K562 (cell line): ENCODE results near the gene YTHDC1.

ENCODE experiments used
- ADNP ChIP-seq: fragments of 200-800 bp; sonication (Bioruptor generic); IDR thresholded peaks from 2 replicates; pipeline ENCODE4 v1.6.1; 2016; ENCODE audit warnings: missing genetic modification characterization, missing compliant biosample characterization
- CTCF ChIP-seq, 3 experiments: IDR thresholded peaks in 2 of 3; conservative IDR thresholded peaks in 1 of 3; 2 replicates each; pipeline ENCODE4 v1.5.1; 2011 to 2012; ENCODE audit warnings: low read length in 3 of 3, mild to moderate bottlenecking in 3 of 3, control low read depth in 2 of 3, improper control_type of control experiment in 1 of 3, inconsistent platforms in 1 of 3, low read depth in 1 of 3, mixed read lengths in 1 of 3, moderate library complexity in 1 of 3; ENCODE audit not compliant: insufficient read depth in 2 of 3
- EGR1 ChIP-seq: fragments of 450-650 bp; conservative IDR thresholded peaks from 2 replicates; pipeline ENCODE4 v1.6.1; 2017; ENCODE audit warnings: mild to moderate bottlenecking
- ELF4 ChIP-seq: fragments of 450-650 bp; formaldehyde crosslinking; IDR thresholded peaks from 2 replicates; pipeline ENCODE4 v1.4.0; 2022; ENCODE audit warnings: missing genetic modification characterization
- GABPB1 ChIP-seq: sonication (generic); formaldehyde crosslinking; IDR thresholded peaks from 2 replicates; pipeline ENCODE4 v1.8.0; 2022; ENCODE audit warnings: mild to moderate bottlenecking, missing genetic modification reagents
- KDM5B ChIP-seq: fragments of 200-600 bp; sonication (generic); IDR thresholded peaks from 2 replicates; pipeline ENCODE4 v1.6.1; 2012; ENCODE audit warnings: low read depth, mild to moderate bottlenecking, moderate library complexity, low read length, control low read depth, inconsistent platforms; ENCODE audit not compliant: insufficient replicate concordance
- MAZ ChIP-seq, 2 experiments: fragments of 450-650 bp in 1 of 2; sonication (generic) in 1 of 2; formaldehyde crosslinking; IDR thresholded peaks in 1 of 2; conservative IDR thresholded peaks in 1 of 2; 2 replicates each; pipeline versions ENCODE4 v1.4.0 to v1.5.0; 2020; ENCODE audit warnings: mild to moderate bottlenecking in 1 of 2, missing genetic modification reagents in 1 of 2
- POLR2AphosphoS5 ChIP-seq: IDR thresholded peaks from 2 replicates; pipeline ENCODE4 v1.6.1; 2011; ENCODE audit warnings: mild to moderate bottlenecking, low read depth, low read length, moderate library complexity; ENCODE audit not compliant: control insufficient read depth, insufficient read depth
- PTRF ChIP-seq: fragments of 450-650 bp; IDR thresholded peaks from 2 replicates; pipeline ENCODE4 v1.6.1; 2016; ENCODE audit warnings: mild to moderate bottlenecking, missing genetic modification characterization, missing compliant biosample characterization
- SP1 ChIP-seq: sonication (generic); formaldehyde crosslinking; IDR thresholded peaks from 2 replicates; pipeline ENCODE4 v1.8.1; 2022; ENCODE audit warnings: mild to moderate bottlenecking, missing genetic modification reagents
- TARDBP ChIP-seq: fragments of 450-650 bp; IDR thresholded peaks from 2 replicates; pipeline ENCODE4 v1.6.1; 2016
- USF2 ChIP-seq: sonication (generic); formaldehyde crosslinking; IDR thresholded peaks from 2 replicates; pipeline ENCODE4 v1.5.0; 2020; ENCODE audit warnings: missing genetic modification reagents
- ZMIZ1 ChIP-seq, 2 experiments: fragments of 150-350 bp in 1 of 2; IDR thresholded peaks; 2 replicates each; pipeline ENCODE4 v1.6.1; 2012 to 2016; ENCODE audit warnings: low read depth in 2 of 2, low read length in 2 of 2, mild to moderate bottlenecking in 1 of 2, moderate library complexity in 1 of 2

- TF ChIP-seq CTCF (IDR thresholded peaks at IDR 0.05 in 2 of 3, conservative IDR thresholded peaks at IDR 0.05 in 1 of 3; ENCODE audit: insufficient read depth in 2 of 3, low read depth in 1 of 3, low read length in 3 of 3) (no peak), GABPB1 (CRISPR knock-in tag) (no peak), KDM5B (no peak), USF2 (CRISPR knock-in tag) (no peak), ADNP (no peak), TARDBP (no peak), POLR2AphosphoS5 (no peak), PTRF (tag) (no peak), SP1 (CRISPR knock-in tag) (no peak), MAZ (CRISPR knock-in tag; conservative IDR thresholded peaks at IDR 0.05 in 1 of 2, IDR thresholded peaks at IDR 0.05 in 1 of 2) (no peak), EGR1 (no peak), ZMIZ1 (IDR thresholded peaks at IDR 0.05; ENCODE audit: low read depth in 2 of 2, low read length in 2 of 2) (no peak), ELF4 (CRISPR knock-in tag) (no peak)
These were observed 25.2 kb downstream of the YTHDC1 start for GRCh38 chr4:68324519-68325262.
